GM19372 (cell line): ENCODE results near the gene UQCC5.

Source experiments
- ATAC-seq: cut with Tn5 transposase; IDR thresholded peaks from one replicate; pipeline ENCODE4 v1.9.1; 2021; ENCODE audit warnings: mild to moderate bottlenecking, low read depth, moderate library complexity; ENCODE audit not compliant: unreplicated experiment

The UQCC5 gene

GRCh38 chr3:52558436-52558835, 22.0 kb downstream of the UQCC5 start:
- no peak for ATAC-seq

- ATAC-seq: no peak
Measured at GRCh38 chr3:52561028-52561747, 24.8 kb downstream of the UQCC5 start.

GRCh38 chr3:52563984-52564383, 27.6 kb downstream of the UQCC5 start:
- ATAC-seq: no peak

- ATAC-seq: no peak
Measured at GRCh38 chr3:52568069-52568468, 31.7 kb downstream of the UQCC5 start.

GRCh38 chr3:52570076-52570475, 33.7 kb downstream of the UQCC5 start:
- no peak for ATAC-seq

- no peak for ATAC-seq
Measured at GRCh38 chr3:52572221-52572620, 35.8 kb downstream of the UQCC5 start.

- no peak for ATAC-seq
Measured at GRCh38 chr3:52574056-52574965, 37.9 kb downstream of the UQCC5 start.
